GM10266 (cell line): Measurements from ENCODE around the gene DMGDH.

Experiments used
- DNase-seq: peaks from one replicate; pipeline ENCODE4 v3.0.0; 2012; ENCODE audit errors: extremely low spot score
- TF ChIP-seq, protein P1 (sequence below): IDR thresholded peaks from 2 replicates; pipeline ENCODE4 v1.5.1; 2012; ENCODE audit warnings: mild to moderate bottlenecking, low read depth; ENCODE audit not compliant: control insufficient read depth, insufficient read depth; ENCODE audit errors: missing control alignments

DMGDH gene

DNA sequence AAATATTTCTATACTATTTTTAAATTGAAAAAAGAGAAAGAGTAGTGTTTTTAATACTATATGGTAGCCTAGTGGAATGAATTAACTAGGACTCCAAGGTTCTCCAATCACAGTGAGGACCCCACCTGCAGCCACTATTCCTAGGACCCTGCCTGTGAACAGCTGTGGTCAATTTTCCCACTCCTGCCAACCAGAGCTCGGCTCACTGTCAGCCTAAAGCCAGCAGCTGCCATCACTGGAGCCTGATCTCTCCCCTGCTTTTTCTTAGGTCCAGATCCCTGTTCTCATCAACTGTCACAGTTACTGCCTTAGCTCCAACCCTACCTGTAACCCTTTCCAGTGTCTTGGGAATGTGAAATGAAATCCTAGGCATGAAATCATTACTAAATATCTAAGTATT, 109.7 kb downstream of the DMGDH start:
- DNase-seq = no peak
- TF ChIP-seq, protein P1, sequence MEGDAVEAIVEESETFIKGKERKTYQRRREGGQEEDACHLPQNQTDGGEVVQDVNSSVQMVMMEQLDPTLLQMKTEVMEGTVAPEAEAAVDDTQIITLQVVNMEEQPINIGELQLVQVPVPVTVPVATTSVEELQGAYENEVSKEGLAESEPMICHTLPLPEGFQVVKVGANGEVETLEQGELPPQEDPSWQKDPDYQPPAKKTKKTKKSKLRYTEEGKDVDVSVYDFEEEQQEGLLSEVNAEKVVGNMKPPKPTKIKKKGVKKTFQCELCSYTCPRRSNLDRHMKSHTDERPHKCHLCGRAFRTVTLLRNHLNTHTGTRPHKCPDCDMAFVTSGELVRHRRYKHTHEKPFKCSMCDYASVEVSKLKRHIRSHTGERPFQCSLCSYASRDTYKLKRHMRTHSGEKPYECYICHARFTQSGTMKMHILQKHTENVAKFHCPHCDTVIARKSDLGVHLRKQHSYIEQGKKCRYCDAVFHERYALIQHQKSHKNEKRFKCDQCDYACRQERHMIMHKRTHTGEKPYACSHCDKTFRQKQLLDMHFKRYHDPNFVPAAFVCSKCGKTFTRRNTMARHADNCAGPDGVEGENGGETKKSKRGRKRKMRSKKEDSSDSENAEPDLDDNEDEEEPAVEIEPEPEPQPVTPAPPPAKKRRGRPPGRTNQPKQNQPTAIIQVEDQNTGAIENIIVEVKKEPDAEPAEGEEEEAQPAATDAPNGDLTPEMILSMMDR = no peak

DNA sequence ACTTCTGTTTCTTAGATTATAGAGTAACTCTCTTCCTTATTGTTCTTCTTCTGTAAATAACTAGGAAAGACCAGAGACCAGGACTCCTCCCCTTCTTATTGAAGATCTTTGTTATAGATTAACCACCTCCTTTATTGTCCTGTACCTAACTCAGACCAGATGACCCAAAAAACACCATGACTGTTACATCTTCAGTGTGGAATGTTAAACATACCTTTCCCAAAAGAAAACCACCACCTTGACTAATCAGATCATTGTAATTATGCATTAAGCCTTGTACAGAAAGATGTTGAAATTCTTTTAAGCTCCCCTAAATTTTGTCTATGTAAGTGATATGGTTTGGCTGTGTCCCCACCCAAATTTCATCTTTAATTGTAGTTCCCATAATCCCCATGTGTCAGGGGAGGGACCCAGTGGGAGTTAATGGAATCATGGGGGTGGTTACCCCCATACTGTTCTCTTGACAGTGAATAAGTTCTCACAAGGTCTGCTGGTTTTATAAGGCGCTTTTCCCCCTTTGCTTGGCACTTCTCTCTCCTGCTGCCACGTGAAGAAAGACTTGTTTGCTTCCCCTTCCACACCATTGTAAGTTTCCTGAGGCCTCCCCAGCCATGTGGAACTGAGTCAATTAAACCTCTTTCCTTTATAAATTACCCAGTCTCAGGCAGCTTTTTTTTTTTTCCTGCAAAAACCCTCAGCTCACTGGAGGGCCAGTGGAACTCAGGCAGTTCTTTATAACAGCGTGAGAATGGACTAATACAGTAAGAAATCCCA, 110.6 kb downstream of the DMGDH start:
- TF ChIP-seq, protein P1 = no peak
- no peak for DNase-seq

DNA sequence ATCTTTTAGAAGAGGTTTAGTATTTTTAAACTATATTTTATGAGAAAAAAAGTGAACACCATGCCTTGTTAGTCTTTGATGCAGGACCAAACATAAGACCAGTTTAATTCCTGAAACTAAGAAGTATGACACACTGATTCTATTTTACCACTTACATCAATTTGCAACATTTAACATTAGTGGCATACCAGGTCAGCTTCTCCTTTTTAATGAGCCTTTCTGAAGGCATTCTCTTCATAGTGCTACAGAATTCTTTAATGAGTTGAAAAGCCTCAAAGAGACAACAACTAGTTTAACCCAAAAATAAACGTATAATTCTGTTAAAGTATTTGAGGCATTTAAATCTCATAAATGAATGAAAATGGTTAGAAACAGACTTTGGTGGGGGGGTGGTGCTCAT, 112.6 kb downstream of the DMGDH start:
- TF ChIP-seq, protein P1 = no peak
- no peak for DNase-seq

DNA sequence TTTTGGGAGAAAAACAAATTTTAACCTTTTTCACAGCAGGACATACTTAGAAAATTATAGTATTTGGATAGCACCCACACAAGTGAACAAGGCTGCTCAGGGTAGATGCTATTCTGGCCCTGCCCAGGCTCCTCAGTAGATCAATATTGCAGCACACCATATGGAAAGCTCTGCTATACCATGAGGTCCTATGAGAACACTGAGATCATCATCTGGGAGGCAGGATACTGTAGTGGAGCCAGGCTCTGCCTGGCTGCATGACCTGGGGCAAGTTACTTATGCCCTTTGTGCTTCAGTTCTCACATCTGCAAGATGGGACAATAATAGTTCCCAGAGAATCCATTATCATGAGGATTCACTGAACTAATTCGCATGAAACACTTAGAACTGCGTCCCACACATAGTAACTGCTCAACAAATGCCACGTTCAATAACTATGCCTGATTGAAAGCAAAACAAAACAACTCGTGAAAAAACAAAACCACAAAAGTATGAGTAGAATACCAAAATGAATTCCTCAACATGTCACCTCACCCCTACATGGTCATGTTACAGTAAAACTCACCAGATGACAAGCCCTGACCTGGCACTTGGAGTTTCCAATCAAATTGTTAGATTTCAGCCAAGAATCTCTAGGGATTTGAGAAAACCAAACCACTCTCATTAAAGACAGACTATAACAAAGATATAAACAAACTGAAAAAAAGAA, 116.2 kb downstream of the DMGDH start:
- TF ChIP-seq, protein P1 = no peak
- DNase-seq = peak; percentile 35
